ENCODE data around the gene RAET1G. TPM values are rescaled to one million over a fixed set of nuclear protein-coding genes. Genes with fewer than 3 reads are reported as not detected.
A peak's percentile ranks its signal among the peaks of the same experiment; 100 is the strongest.
"Not testable (repeated sequence)": the region's sequence is repeated elsewhere in the genome, so short reads cannot be mapped to it uniquely, and the experiment has no call there.

Gene RAET1G
- 10 to 100 TPM in 2 of 4 donors, 1 to 10 TPM in 1, not detected in 1; 3.6 to 19.5 (median 10.8) TPM for total RNA-seq

DNA sequence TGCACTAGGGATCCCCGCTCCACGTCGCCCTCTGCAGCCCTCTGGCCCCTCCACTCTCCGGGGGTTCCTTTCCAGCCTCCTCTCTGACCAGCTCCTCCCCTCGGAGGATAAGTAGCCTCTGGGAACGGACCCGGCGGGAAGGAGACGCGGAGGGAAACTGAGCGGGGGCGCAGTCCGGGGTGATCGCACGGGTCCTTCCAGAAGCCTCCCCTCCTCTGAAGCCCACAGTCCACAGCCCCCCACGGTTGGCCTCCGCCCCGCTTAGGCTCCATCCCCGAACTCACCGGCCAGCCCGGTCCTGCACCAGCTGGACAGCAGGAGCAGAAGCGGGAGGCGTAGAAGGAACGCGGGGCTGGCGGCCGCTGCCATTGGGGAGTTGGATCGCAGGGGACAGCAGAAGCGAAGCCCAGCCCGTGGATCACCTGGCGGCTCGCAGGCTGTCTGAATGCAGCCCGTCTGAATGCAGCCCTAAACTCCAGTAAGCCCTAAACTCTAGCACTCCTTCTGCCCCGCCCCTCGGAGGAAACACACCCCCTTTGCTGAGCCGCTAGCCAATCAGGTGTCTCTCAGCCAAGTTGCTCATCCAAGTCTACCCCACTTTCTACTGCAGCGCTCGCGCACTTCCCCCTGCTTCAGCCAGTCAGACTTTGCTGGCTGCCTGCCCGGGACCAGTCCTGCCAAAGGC, at the start of gene RAET1G:
RAET1G (minus strand) TSS at position 480 of the 685 bp plus-strand sequence; CDS start at position 369, 111 bp downstream.
- TF ChIP-seq, protein P1, sequence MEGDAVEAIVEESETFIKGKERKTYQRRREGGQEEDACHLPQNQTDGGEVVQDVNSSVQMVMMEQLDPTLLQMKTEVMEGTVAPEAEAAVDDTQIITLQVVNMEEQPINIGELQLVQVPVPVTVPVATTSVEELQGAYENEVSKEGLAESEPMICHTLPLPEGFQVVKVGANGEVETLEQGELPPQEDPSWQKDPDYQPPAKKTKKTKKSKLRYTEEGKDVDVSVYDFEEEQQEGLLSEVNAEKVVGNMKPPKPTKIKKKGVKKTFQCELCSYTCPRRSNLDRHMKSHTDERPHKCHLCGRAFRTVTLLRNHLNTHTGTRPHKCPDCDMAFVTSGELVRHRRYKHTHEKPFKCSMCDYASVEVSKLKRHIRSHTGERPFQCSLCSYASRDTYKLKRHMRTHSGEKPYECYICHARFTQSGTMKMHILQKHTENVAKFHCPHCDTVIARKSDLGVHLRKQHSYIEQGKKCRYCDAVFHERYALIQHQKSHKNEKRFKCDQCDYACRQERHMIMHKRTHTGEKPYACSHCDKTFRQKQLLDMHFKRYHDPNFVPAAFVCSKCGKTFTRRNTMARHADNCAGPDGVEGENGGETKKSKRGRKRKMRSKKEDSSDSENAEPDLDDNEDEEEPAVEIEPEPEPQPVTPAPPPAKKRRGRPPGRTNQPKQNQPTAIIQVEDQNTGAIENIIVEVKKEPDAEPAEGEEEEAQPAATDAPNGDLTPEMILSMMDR (IDR thresholded peaks at IDR 0.05) = no peak
- ATAC-seq (ENCODE audit: low FRiP score) (peak; percentile 94), DNase-seq (ENCODE audit: low spot score) (peak; percentile 87)

GRCh38 chr6:149969635-149970034, 46.7 kb upstream of the RAET1G start:
- ATAC-seq (ENCODE audit: low FRiP score) = no peak
- DNase-seq (ENCODE audit: low spot score) = no peak
- TF ChIP-seq, protein P1 (IDR thresholded peaks at IDR 0.05) = no peak

- not testable (repeated sequence) for DNase-seq (ENCODE audit: low spot score); ATAC-seq (ENCODE audit: low FRiP score)
Observed at GRCh38 chr6:149968909-149969308, 46.0 kb upstream of the RAET1G start.

- not testable (repeated sequence) for ATAC-seq (ENCODE audit: low FRiP score); DNase-seq (ENCODE audit: low spot score)
Observed at GRCh38 chr6:149967999-149968398, 45.1 kb upstream of the RAET1G start.

DNA sequence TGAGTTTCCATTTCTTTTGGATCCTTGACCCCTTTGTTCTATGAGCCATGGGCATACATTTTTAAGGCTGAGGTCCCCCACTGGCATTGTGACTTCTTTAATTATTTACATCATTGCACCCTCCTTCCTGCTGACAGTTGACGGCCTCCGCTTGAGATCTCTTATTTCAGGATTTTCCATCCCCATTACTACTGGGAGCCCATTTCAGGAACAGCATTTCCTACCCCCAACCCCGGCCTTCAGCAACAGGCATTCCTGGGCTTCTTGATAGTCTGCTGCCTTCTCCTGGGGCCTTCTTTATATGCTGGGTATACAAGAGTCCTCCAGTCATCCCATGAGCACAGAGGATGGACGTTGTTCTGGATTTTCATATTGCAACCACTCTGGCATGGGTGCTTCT, 44.7 kb upstream of the RAET1G start:
- ATAC-seq (ENCODE audit: low FRiP score) (no peak), DNase-seq (ENCODE audit: low spot score) (no peak)
- TF ChIP-seq, protein P1 (IDR thresholded peaks at IDR 0.05) = no peak

DNA sequence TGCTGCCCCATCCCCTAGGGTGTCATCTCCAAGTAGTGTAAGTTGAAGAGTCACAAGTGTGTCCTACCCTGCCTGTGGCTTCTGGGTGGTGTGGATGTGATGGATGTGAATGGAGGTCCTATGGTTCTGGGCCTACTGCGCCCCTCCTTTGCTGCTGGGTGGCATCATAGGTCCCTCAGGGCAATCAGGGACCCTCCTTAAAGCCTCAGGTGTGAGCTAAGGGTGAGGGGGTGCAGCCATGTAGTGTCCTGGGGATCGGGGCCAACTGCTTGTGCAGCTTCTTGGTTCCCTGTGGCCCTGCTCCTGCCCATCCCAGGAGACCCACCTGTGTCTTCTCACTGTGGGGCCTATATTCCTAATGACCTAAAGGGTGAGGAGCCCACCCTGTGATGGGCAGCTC, 43.4 kb upstream of the RAET1G start:
- DNase-seq (ENCODE audit: low spot score); ATAC-seq (ENCODE audit: low FRiP score): not testable (repeated sequence)

DNA sequence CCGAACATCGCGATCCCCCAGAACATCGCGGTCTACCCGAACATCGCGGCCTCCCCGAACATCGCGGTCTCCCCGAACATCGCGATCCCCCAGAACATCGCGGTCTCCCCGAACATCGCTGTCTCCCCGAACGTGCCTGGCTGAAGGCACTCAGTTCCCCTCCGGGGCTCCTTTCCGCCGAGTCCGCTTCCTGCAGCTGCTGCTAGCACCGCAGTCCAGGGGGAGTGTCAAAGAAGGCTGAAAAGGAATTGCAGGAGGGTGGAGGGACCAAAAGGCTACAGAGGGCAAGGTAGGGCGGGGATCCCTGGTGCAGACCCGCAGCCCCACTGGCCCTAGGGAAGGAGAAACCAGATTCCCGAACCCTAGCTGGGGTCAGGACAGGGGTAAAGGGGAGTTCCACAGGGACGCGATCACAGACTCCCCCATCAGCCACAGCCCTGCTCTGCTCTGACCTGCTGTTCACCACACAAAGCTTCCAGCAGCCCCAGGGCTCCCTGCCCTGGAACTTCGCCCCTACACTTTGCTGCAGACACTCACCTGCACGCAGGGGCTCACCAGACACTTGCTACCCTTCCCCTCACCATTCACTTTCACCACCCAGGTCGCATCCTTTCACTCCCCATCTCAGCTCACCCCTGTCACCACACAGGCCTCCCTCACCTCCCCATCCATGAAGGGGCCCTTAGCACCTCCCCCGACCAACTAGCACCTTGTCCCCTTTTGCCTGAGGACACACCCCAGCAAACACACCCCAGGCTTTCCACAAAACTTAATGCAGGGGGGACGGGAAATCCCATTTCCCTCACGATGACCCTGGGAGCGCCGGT, 42.5 kb upstream of the RAET1G start:
- TF ChIP-seq, protein P1 (IDR thresholded peaks at IDR 0.05) = no peak
- no peak for DNase-seq (ENCODE audit: low spot score)
- no peak for ATAC-seq (ENCODE audit: low FRiP score)

DNA sequence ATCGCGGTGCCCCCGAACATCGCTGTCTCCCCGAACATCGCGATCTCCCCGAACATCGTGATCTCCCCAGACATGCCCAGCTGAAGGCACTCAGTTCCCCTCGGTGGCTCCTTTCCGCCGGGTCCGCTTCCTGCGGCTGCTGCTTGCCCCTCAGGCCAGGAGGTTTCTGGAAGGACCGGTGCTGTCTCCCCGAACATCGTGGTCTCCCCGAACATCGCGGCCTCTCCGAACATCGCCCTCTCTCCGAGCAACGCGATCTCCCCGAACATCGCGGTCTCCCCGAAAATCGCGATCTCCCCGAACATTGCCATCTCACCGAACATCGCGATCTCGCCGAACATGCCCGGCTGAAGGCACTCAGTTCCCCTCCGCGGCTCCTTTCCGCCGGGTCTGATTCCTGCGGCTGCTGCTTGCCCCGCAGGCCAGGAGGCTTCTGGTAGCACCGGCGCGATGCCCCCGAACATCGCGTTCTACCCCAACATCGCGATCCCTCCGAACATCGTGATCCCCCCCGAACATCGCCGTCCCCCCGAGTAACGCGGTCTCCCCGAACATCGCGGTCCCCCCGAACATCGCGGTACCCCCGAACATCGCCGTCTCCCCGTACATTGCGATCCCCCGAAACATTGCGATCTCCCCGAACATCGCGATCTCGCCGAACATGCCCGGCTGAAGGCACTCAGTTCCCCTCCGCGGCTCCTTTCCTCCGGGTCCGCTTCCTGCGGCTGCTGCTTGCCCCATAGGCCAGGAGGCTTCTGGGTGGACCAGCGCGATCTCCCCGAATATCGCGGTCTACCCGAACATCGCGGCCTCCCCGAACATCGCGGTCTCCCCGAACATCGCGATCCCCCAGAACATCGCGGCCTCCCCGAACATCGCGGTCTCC, 41.6 kb upstream of the RAET1G start:
- TF ChIP-seq, protein P1 (IDR thresholded peaks at IDR 0.05) = no peak
- ATAC-seq (ENCODE audit: low FRiP score) (no peak), DNase-seq (ENCODE audit: low spot score) (no peak)

Measured in omental fat pad (tissue), 4 donors.